ENCODE measurements around the gene ANKRD18B. TPM values are rescaled to one million over a fixed set of nuclear protein-coding genes. Genes with fewer than 3 reads are reported as not detected.

Gene ANKRD18B
- total and polyA plus RNA-seq, 9 of the 15 experiments (the other 6 are each of a cell fraction or from before 2014, with no cell fraction given) = 0.43 to 12.6 (median 1.8) TPM

GRCh38 chr9:33619666-33620404, 95.8 kb downstream of the ANKRD18B start (continued):
- no peak for TF ChIP-seq U2AF2 (optimal IDR thresholded peaks at IDR 0.05; ENCODE audit: low read depth, low read length)
- no peak for TF ChIP-seq FOXA1 (IDR thresholded peaks at IDR 0.05; ENCODE audit: borderline replicate concordance)
- TF ChIP-seq ZNF140 (CRISPR knock-in tag; IDR thresholded peaks at IDR 0.05) = no peak
- no peak for TF ChIP-seq DIDO1 (tag; IDR thresholded peaks at IDR 0.05; ENCODE audit: low read depth)
- no peak for TF ChIP-seq ZNF398 (CRISPR knock-in tag; IDR thresholded peaks at IDR 0.05)
- TF ChIP-seq SMAD3 (CRISPR knock-in tag; conservative IDR thresholded peaks at IDR 0.05) = no peak
- TF ChIP-seq GTF2F1 (IDR thresholded peaks at IDR 0.05; ENCODE audit: low read depth, low read length) = no peak
- TF ChIP-seq SMARCA4 (IDR thresholded peaks at IDR 0.05) = peak; percentile 95
- TF ChIP-seq ZNF589 (CRISPR knock-in tag; IDR thresholded peaks at IDR 0.05; ENCODE audit: low read depth) = no peak
- TF ChIP-seq XRCC4 (IDR thresholded peaks at IDR 0.05; ENCODE audit: extremely low read depth, insufficient read depth, insufficient read length) = no peak
- TF ChIP-seq SRSF9 (IDR thresholded peaks at IDR 0.05; ENCODE audit: borderline replicate concordance, low read depth, low read length) = no peak
- TF ChIP-seq MIER1 (IDR thresholded peaks at IDR 0.05; ENCODE audit: low read depth) = no peak
- peak in 1 of 2 experiments; percentile 52; a peak in 1 of 4 replicates for TF ChIP-seq NONO (IDR thresholded peaks at IDR 0.05; ENCODE audit: low read depth in 2 of 2, low read length in 1 of 2)
- TF ChIP-seq RB1 (IDR thresholded peaks at IDR 0.05; ENCODE audit: low read depth) = no peak
- TF ChIP-seq SP1 (CRISPR knock-in tag; IDR thresholded peaks at IDR 0.05) = no peak
- peak; percentile 89 for TF ChIP-seq ARID1B (IDR thresholded peaks at IDR 0.05)
- TF ChIP-seq SPI1 (IDR thresholded peaks at IDR 0.05; ENCODE audit: borderline replicate concordance, low read depth, low read length) = no peak
- no peak for TF ChIP-seq SIN3B (IDR thresholded peaks at IDR 0.05; ENCODE audit: low read depth)
- TF ChIP-seq ZNF134 (CRISPR knock-in tag; conservative IDR thresholded peaks at IDR 0.05) = no peak
- TF ChIP-seq NCOA6 (IDR thresholded peaks at IDR 0.05) = no peak
- TF ChIP-seq GATA2 (CRISPR knock-in tag; IDR thresholded peaks at IDR 0.05) = peak; percentile 32; the same call in 1 of the 2 replicates
- no peak for TF ChIP-seq POLR3G (IDR thresholded peaks at IDR 0.05; ENCODE audit: extremely low read depth, insufficient read length, insufficient replicate concordance)
- no peak for TF ChIP-seq RREB1 (CRISPR knock-in tag; IDR thresholded peaks at IDR 0.05)
- TF ChIP-seq ZNF282 (CRISPR knock-in tag; IDR thresholded peaks at IDR 0.05) = no peak
